HL-60 (cell line): Measurements from ENCODE around the gene SPSB4.

ENCODE experiments used
- DNase-seq, 2 experiments: peaks; one replicate each; pipeline ENCODE4 v3.0.0-alpha.2; 2010 to 2020; ENCODE audit warnings: low read depth in 1 of 2, low spot score in 1 of 2
- H3K27ac ChIP-seq: fragments of 250-450 bp; sonication (Bioruptor Pico); replicated peaks from 2 replicates; pipeline ENCODE4 v1.5.1; 2020; ENCODE audit warnings: mild to moderate bottlenecking, moderate library complexity
- H3K27me3 ChIP-seq: fragments of 250-450 bp; sonication (Bioruptor Pico); 2 replicates; pipeline ENCODE4 v1.5.1; 2021; ENCODE audit warnings: mild to moderate bottlenecking, moderate library complexity; ENCODE audit not compliant: insufficient read depth, poor library complexity, severe bottlenecking
- H3K4me3 ChIP-seq: replicated peaks from 2 replicates; pipeline ENCODE4 v1.5.1; 2011; ENCODE audit warnings: mild to moderate bottlenecking, control low read depth, low read length; ENCODE audit not compliant: insufficient read depth
- GABPA ChIP-seq: IDR thresholded peaks from 2 replicates; pipeline ENCODE4 v1.6.1; 2012; ENCODE audit warnings: low read depth
- POLR2AphosphoS5 ChIP-seq: IDR thresholded peaks from 2 replicates; pipeline ENCODE4 v1.6.1; 2012; ENCODE audit warnings: low read depth
- SPI1 ChIP-seq: IDR thresholded peaks from 2 replicates; pipeline ENCODE4 v1.6.1; 2012; ENCODE audit warnings: low read depth, mild to moderate bottlenecking, borderline replicate concordance
- TF ChIP-seq, protein P1 (sequence below): IDR thresholded peaks from 2 replicates; pipeline ENCODE4 v1.6.1; 2012; ENCODE audit warnings: low read depth; ENCODE audit not compliant: insufficient replicate concordance
- TF ChIP-seq, protein P2 (sequence below): IDR thresholded peaks from one replicate; pipeline ENCODE4 v1.5.1; 2011; ENCODE audit warnings: low read length, control low read depth, inconsistent platforms; ENCODE audit not compliant: insufficient read depth

Gene SPSB4

GRCh38 chr3:141150931-141151330 is 99.8 kb downstream of the SPSB4 start:
- no peaks in the 10 kb centered on the region for H3K27me3 ChIP-seq
- H3K4me3 ChIP-seq: no peak overlapping the region
- H3K27ac ChIP-seq: no peak overlapping the region
- TF ChIP-seq, protein P1, sequence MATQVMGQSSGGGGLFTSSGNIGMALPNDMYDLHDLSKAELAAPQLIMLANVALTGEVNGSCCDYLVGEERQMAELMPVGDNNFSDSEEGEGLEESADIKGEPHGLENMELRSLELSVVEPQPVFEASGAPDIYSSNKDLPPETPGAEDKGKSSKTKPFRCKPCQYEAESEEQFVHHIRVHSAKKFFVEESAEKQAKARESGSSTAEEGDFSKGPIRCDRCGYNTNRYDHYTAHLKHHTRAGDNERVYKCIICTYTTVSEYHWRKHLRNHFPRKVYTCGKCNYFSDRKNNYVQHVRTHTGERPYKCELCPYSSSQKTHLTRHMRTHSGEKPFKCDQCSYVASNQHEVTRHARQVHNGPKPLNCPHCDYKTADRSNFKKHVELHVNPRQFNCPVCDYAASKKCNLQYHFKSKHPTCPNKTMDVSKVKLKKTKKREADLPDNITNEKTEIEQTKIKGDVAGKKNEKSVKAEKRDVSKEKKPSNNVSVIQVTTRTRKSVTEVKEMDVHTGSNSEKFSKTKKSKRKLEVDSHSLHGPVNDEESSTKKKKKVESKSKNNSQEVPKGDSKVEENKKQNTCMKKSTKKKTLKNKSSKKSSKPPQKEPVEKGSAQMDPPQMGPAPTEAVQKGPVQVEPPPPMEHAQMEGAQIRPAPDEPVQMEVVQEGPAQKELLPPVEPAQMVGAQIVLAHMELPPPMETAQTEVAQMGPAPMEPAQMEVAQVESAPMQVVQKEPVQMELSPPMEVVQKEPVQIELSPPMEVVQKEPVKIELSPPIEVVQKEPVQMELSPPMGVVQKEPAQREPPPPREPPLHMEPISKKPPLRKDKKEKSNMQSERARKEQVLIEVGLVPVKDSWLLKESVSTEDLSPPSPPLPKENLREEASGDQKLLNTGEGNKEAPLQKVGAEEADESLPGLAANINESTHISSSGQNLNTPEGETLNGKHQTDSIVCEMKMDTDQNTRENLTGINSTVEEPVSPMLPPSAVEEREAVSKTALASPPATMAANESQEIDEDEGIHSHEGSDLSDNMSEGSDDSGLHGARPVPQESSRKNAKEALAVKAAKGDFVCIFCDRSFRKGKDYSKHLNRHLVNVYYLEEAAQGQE: no peak
- no peak for TF ChIP-seq SPI1
- TF ChIP-seq, protein P2, sequence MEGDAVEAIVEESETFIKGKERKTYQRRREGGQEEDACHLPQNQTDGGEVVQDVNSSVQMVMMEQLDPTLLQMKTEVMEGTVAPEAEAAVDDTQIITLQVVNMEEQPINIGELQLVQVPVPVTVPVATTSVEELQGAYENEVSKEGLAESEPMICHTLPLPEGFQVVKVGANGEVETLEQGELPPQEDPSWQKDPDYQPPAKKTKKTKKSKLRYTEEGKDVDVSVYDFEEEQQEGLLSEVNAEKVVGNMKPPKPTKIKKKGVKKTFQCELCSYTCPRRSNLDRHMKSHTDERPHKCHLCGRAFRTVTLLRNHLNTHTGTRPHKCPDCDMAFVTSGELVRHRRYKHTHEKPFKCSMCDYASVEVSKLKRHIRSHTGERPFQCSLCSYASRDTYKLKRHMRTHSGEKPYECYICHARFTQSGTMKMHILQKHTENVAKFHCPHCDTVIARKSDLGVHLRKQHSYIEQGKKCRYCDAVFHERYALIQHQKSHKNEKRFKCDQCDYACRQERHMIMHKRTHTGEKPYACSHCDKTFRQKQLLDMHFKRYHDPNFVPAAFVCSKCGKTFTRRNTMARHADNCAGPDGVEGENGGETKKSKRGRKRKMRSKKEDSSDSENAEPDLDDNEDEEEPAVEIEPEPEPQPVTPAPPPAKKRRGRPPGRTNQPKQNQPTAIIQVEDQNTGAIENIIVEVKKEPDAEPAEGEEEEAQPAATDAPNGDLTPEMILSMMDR: no peak
- no peak for TF ChIP-seq GABPA
- TF ChIP-seq POLR2AphosphoS5: no peak
- DNase-seq: no peak

DNA sequence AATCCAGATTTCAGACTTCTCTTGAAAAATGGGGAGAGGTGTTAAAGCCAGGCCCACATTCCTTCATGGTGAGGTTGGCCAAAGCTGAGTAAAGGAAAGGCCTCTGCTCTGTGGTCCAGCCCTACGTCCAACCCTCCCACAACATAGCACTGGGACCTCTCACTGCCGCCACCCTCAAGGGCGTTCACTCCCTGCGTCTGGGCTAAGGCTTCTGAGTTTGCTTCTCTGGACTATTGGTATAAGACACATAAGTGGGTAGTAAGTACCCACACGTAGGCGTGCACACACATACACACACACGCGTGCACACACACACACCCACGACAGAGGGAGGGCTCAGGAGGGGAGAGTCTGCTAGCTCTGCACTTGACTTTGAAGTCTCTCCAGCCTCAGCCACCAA is 100.3 kb downstream of the SPSB4 start:
- H3K27me3 ChIP-seq: no peaks in the 10 kb centered on the region
- H3K4me3 ChIP-seq: no peak overlapping the region
- H3K27ac ChIP-seq: no peak overlapping the region
- TF ChIP-seq POLR2AphosphoS5: no peak
- TF ChIP-seq, protein P2: no peak
- no peak for TF ChIP-seq SPI1
- TF ChIP-seq, protein P1: no peak
- TF ChIP-seq GABPA: no peak
- no peak for DNase-seq

- TF ChIP-seq, protein P2: no peak
- TF ChIP-seq, protein P1: no peak
- TF ChIP-seq SPI1 (no peak), POLR2AphosphoS5 (no peak), GABPA (no peak)
These were observed 101.0 kb downstream of the SPSB4 start for GRCh38 chr3:141152130-141152529.

More at GRCh38 chr3:141152130-141152529, 101.0 kb downstream of the SPSB4 start:
- H3K4me3 ChIP-seq: no peak overlapping the region
- no peaks in the 10 kb centered on the region for H3K27me3 ChIP-seq
- no peak for DNase-seq
- H3K27ac ChIP-seq: no peak overlapping the region
